ENCODE results near the gene RNF7.
"Not testable (repeated sequence)": the region's sequence is repeated elsewhere in the genome, so short reads cannot be mapped to it uniquely, and the experiment has no call there.

Gene RNF7

GRCh38 chr3:141743305-141743704, 5.2 kb downstream of the RNF7 start:
- TF ChIP-seq CTCF (IDR thresholded peaks at IDR 0.05; ENCODE audit: low read depth, low read length): no peak
- no peak for DNase-seq (ENCODE audit: low read depth in 2 of 2)
- H3K4me3 ChIP-seq (replicated peaks in 1 of 2; ENCODE audit: low read depth in 2 of 2, low read length in 2 of 2): no peak overlapping the region

- TF ChIP-seq CTCF (IDR thresholded peaks at IDR 0.05; ENCODE audit: low read depth, low read length): no peak
- no peak for DNase-seq (ENCODE audit: low read depth in 2 of 2)
- H3K4me3 ChIP-seq (replicated peaks in 1 of 2; ENCODE audit: low read depth in 2 of 2, low read length in 2 of 2): no peak overlapping the region
Measured at GRCh38 chr3:141746962-141747361, 8.9 kb downstream of the RNF7 start.

- H3K4me3 ChIP-seq (replicated peaks in 1 of 2; ENCODE audit: low read depth in 2 of 2, low read length in 2 of 2): no peak overlapping the region
- TF ChIP-seq CTCF (IDR thresholded peaks at IDR 0.05; ENCODE audit: low read depth, low read length): no peak
- no peak for DNase-seq (ENCODE audit: low read depth in 2 of 2)
Measured at GRCh38 chr3:141753399-141753798, 15.3 kb downstream of the RNF7 start.

- H3K4me3 ChIP-seq (replicated peaks in 1 of 2; ENCODE audit: low read depth in 2 of 2, low read length in 2 of 2): no peak overlapping the region
- TF ChIP-seq CTCF (IDR thresholded peaks at IDR 0.05; ENCODE audit: low read depth, low read length): no peak
- no peak for DNase-seq (ENCODE audit: low read depth in 2 of 2)
Measured at GRCh38 chr3:141754032-141754431, 15.9 kb downstream of the RNF7 start.

GRCh38 chr3:141762552-141762951, 24.5 kb downstream of the RNF7 start:
- not testable (repeated sequence) for H3K4me3 ChIP-seq (replicated peaks in 1 of 2; ENCODE audit: low read depth in 2 of 2, low read length in 2 of 2); DNase-seq (ENCODE audit: low read depth in 2 of 2)

- no peak for DNase-seq (ENCODE audit: low read depth in 2 of 2)
- no peak for TF ChIP-seq CTCF (IDR thresholded peaks at IDR 0.05; ENCODE audit: low read depth, low read length)
- H3K4me3 ChIP-seq (replicated peaks in 1 of 2; ENCODE audit: low read depth in 2 of 2, low read length in 2 of 2): no peak within 1 kb of the TSS
Measured at GRCh38 chr3:141763088-141763750, 25.1 kb downstream of the RNF7 start, which contains the start of gene GRK7. Gene GRK7 (plus strand): TSS chr3:141763408. CDS start chr3:141778285, 14,877 bp downstream.

- TF ChIP-seq CTCF (IDR thresholded peaks at IDR 0.05; ENCODE audit: low read depth, low read length): no peak
- no peak overlapping the region for H3K4me3 ChIP-seq (replicated peaks in 1 of 2; ENCODE audit: low read depth in 2 of 2, low read length in 2 of 2)
- DNase-seq (ENCODE audit: low read depth in 2 of 2): no peak
Measured at GRCh38 chr3:141764045-141764444, 25.9 kb downstream of the RNF7 start.

All from cardiac fibroblast (primary cell).